Kidney (tissue), 14 donors: ENCODE measurements around the gene PLCB4. TPM values are rescaled to one million over a fixed set of nuclear protein-coding genes. Genes with fewer than 3 reads are reported as not detected.

ENCODE experiments used
- DNase-seq, 5 donors: peaks; one replicate each; pipeline ENCODE4 v3.0.0-alpha.2; 2013 to 2020
- FAIRE-seq: peaks from 2 replicates; lab custom pipeline; 2012; peaks lifted over from hg19 to GRCh38; lab: Jason Lieb, UNC
- H3K27ac ChIP-seq, 2 donors: one replicate each; pipeline ENCODE4 v1.7.0; 2013; ENCODE audit warnings: low read depth in 2 of 2, low read length in 2 of 2, inconsistent platforms in 1 of 2
- H3K27me3 ChIP-seq: one replicate; pipeline ENCODE4 v1.7.1; 2013; ENCODE audit warnings: low read length, inconsistent platforms; ENCODE audit not compliant: control insufficient read depth, insufficient read depth
- H3K36me3 ChIP-seq, 3 donors: one replicate each; pipeline versions ENCODE4 v1.7.0 to v1.7.1; 2013; ENCODE audit warnings: low read length in 3 of 3, control low read depth in 1 of 3, inconsistent platforms in 1 of 3; ENCODE audit not compliant: insufficient read depth in 3 of 3, control insufficient read depth in 2 of 3
- H3K4me1 ChIP-seq, 3 donors: one replicate each; pipeline versions ENCODE4 v1.7.0 to v1.7.1; 2013; ENCODE audit warnings: low read length in 3 of 3, inconsistent platforms in 1 of 3, low read depth in 1 of 3; ENCODE audit not compliant: control insufficient read depth in 2 of 3, insufficient read depth in 2 of 3
- H3K4me3 ChIP-seq, 3 donors: one replicate each; pipeline versions ENCODE4 v1.7.0 to v1.8.1; 2013; ENCODE audit warnings: low read length in 3 of 3, control low read depth in 1 of 3, inconsistent platforms in 1 of 3
- H3K9ac ChIP-seq, 3 donors: one replicate each; pipeline versions ENCODE4 v1.7.0 to v1.7.1; 2013; ENCODE audit warnings: low read length in 3 of 3, control low read depth in 1 of 3, inconsistent platforms in 1 of 3
- H3K9me3 ChIP-seq, 3 donors: one replicate each; pipeline versions ENCODE4 v1.7.0 to v1.7.1; 2013; ENCODE audit warnings: low read length in 3 of 3, control low read depth in 1 of 3, inconsistent platforms in 1 of 3; ENCODE audit not compliant: control insufficient read depth in 2 of 3, insufficient read depth in 1 of 3
- intact Hi-C: fragments of 100-400 bp; cut with DNase I; formaldehyde crosslinking; loops from one replicate; pipeline ENCODE4 v1.11.1; 2022
- polyA plus RNA-seq: library from polyadenylated mRNA; stranded (reverse); fragments of 350-450 nt; fragmentation: Illumina TruSeq; extraction: RNeasy Lipid Tissue Mini Kit (QIAGEN cat#74804); gene quantifications from one replicate; pipeline ENCODE4 v1.2.3, GENCODE V29; 2014; ENCODE audit warnings: low read depth, low replicate concordance; ENCODE audit not compliant: insufficient read depth
- total RNA-seq: library from RNA; stranded (reverse); fragmentation: NEBNext Ultra II Directional; extraction: Animal tissue kit (Norgen Biotek cat#: 25700); gene quantifications from one replicate; pipeline ENCODE4 v1.2.1, GENCODE V29; 2021
- TF ChIP-seq, protein P1 (sequence below): IDR thresholded peaks from 3 replicates; pipeline ENCODE4 v1.5.1; 2012; ENCODE audit warnings: mild to moderate bottlenecking, moderate library complexity, borderline replicate concordance; ENCODE audit not compliant: insufficient read depth; ENCODE audit errors: extremely low read depth
- donor health status: control.
- donor health status: control.
- donor health status: control.
- donor health status: control.
- donor health status: control.
- donor health status: DM: yes; HTN: yes; CAD: no.
- donor health status: Normal renal cell carcinoma (clear cell type).

The PLCB4 gene
- total and polyA plus RNA-seq, 2 donors from 2014 or later = 2.8 to 17.7 TPM

DNA sequence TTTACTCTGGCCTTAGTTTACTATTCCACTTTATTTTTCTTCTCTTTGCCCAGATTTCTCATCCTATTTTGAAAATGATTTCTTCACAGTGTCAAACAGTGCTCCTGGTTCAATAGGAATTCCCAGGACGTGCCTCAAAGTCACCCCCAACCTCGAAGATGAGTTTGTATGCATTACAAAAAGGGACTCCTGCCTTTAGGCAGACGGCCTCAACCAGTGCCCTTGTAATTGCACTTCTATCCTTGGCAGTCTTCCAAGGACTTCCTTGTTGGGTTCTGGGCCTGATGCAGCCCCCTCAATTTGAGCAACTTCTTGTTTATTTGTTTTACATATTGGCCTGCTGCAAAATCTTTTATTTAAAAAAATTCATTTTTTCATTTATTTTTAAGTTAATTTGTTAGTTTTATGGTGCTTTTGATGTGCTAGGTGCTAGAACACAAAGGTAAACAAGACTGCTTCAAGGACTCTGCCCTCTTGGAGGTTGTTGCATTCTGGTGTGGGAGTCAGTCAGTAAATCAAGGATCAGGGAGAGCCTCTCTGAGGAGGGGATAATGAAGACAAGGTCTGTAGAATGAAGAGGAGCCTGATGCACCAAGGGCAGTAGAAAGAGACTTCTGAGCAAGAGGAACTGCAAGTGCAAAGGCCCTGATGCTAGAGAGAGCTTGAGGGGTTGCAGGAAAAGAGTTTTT is 264.0 kb downstream of the PLCB4 start:
- FAIRE-seq (no peak), DNase-seq (no peak)
- Histone ChIP-seq H3K4me3 (no peak overlapping the region), H3K9ac (no peak overlapping the region), H3K9me3 (no peaks in the 10 kb centered on the region), H3K36me3 (no peaks in the 10 kb centered on the region), H3K4me1 (no peaks in the 10 kb centered on the region), H3K27ac (no peak overlapping the region), H3K27me3 (no peaks in the 10 kb centered on the region)
- TF ChIP-seq, protein P1, sequence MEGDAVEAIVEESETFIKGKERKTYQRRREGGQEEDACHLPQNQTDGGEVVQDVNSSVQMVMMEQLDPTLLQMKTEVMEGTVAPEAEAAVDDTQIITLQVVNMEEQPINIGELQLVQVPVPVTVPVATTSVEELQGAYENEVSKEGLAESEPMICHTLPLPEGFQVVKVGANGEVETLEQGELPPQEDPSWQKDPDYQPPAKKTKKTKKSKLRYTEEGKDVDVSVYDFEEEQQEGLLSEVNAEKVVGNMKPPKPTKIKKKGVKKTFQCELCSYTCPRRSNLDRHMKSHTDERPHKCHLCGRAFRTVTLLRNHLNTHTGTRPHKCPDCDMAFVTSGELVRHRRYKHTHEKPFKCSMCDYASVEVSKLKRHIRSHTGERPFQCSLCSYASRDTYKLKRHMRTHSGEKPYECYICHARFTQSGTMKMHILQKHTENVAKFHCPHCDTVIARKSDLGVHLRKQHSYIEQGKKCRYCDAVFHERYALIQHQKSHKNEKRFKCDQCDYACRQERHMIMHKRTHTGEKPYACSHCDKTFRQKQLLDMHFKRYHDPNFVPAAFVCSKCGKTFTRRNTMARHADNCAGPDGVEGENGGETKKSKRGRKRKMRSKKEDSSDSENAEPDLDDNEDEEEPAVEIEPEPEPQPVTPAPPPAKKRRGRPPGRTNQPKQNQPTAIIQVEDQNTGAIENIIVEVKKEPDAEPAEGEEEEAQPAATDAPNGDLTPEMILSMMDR = no peak
- intact Hi-C loops = no loop called here

DNA sequence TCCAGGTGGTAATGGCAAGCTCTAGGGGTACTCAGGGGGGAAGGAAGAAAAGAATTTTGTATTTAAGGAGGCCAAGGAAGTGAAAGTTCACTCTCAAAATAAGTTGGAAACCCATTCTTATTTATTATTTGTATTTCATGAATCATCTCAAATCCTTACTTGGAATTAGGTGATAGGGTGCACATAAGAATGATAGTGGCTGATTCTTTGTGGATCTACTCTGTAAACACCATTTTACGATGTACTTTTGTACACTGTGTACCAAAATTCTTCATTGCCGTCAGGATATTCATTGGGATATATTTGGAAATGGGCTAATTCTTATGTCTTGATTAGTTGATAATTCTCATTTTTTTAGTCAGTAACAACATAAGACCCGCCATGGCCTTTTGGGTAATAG is 266.0 kb downstream of the PLCB4 start:
- H3K36me3 ChIP-seq = no peaks in the 10 kb centered on the region
- DNase-seq (no peak), FAIRE-seq (no peak)
- no peak overlapping the region for H3K9ac ChIP-seq
- no peaks in the 10 kb centered on the region for H3K9me3 ChIP-seq
- H3K27ac ChIP-seq = no peak overlapping the region
- H3K4me3 ChIP-seq = no peak overlapping the region
- H3K4me1 ChIP-seq = no peaks in the 10 kb centered on the region
- intact Hi-C loops = no loop called here
- TF ChIP-seq, protein P1 = no peak
- H3K27me3 ChIP-seq = no peaks in the 10 kb centered on the region

DNA sequence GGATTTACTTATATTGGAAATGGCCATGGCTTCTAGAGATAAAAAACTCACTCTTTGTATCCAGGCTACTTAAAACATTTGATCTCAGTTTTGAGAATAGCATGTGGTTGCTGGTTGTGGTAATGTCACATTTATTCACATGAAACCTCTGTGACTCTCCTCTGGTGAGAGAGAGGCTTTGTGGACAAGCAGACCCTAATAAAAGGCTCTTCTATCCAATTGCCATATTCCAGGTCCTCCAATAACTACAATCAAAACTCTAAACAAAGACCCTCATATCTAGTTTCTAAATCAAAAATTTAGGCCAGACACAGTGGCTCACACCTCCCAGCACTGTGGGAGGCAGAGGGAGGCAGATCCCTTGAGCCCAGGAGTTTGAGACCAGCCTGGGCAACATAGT is 269.2 kb downstream of the PLCB4 start:
- no peak overlapping the region for H3K9ac ChIP-seq
- H3K27me3 ChIP-seq = no peaks in the 10 kb centered on the region
- no peaks in the 10 kb centered on the region for H3K9me3 ChIP-seq
- intact Hi-C loops = no loop called here
- no peaks in the 10 kb centered on the region for H3K4me1 ChIP-seq
- no peak for FAIRE-seq
- no peak overlapping the region for H3K4me3 ChIP-seq
- TF ChIP-seq, protein P1 = no peak
- no peaks in the 10 kb centered on the region for H3K36me3 ChIP-seq
- H3K27ac ChIP-seq = no peak overlapping the region
- DNase-seq = no peak
